Neural cell (in vitro differentiated cells): ENCODE data around the gene TRIM8. TPM values are rescaled to one million over a fixed set of nuclear protein-coding genes. Genes with fewer than 3 reads are reported as not detected.

Source experiments
- H2AFZ ChIP-seq: fragments of 200-600, 300-800 bp; sonication (generic), shearing (Covaris generic); 2 replicates; pipeline ENCODE4 v1.6.0; 2014; ENCODE audit warnings: low read depth, mild to moderate bottlenecking, antibody characterized with exemption, low read length, moderate library complexity
- H3F3A ChIP-seq: fragments of 200-600 bp; shearing (Covaris generic); 2 replicates; pipeline ENCODE4 v1.6.1; 2016; ENCODE audit warnings: mild to moderate bottlenecking, moderate library complexity, mixed read lengths, antibody characterized with exemption, low read length; ENCODE audit not compliant: insufficient read depth, poor library complexity, severe bottlenecking
- H3K27ac ChIP-seq: fragments of 200-600, 300-800 bp; sonication (generic), shearing (Covaris generic); 2 replicates; pipeline ENCODE4 v1.5.1; 2014; ENCODE audit warnings: mild to moderate bottlenecking, low read length, moderate library complexity
- H3K27me3 ChIP-seq: fragments of 300-800, 200-600 bp; sonication (generic), shearing (Covaris generic); 2 replicates; pipeline ENCODE4 v1.6.0; 2014; ENCODE audit warnings: mild to moderate bottlenecking, low read depth, low read length, moderate library complexity; ENCODE audit not compliant: insufficient read depth
- H3K36me3 ChIP-seq: fragments of 300-800, 200-600 bp; sonication (generic), shearing (Covaris generic); 2 replicates; pipeline ENCODE4 v1.5.1; 2014; ENCODE audit warnings: mild to moderate bottlenecking, antibody characterized with exemption, low read length, moderate library complexity; ENCODE audit not compliant: insufficient read depth
- H3K4me2 ChIP-seq: fragments of 300-800, 200-600 bp; sonication (generic), shearing (Covaris generic); 2 replicates; pipeline ENCODE4 v1.6.0; 2014; ENCODE audit warnings: mild to moderate bottlenecking, low read length
- H3K4me3 ChIP-seq: fragments of 300-800, 200-600 bp; sonication (generic), shearing (Covaris generic); 2 replicates; pipeline ENCODE4 v1.5.1; 2014; ENCODE audit warnings: mild to moderate bottlenecking, low read length, moderate library complexity
- H3K79me2 ChIP-seq: fragments of 200-600 bp; shearing (Covaris generic); replicated peaks from 2 replicates; pipeline ENCODE4 v1.6.0; 2014; ENCODE audit warnings: mild to moderate bottlenecking, low read length, moderate library complexity; ENCODE audit not compliant: insufficient read depth
- H3K9ac ChIP-seq: fragments of 300-800, 200-600 bp; sonication (generic), shearing (Covaris generic); 2 replicates; pipeline ENCODE4 v1.6.1; 2016; ENCODE audit warnings: mild to moderate bottlenecking, low read length, mixed read lengths
- H3K9me2 ChIP-seq: fragments of 200-600 bp; shearing (Covaris generic); 2 replicates; pipeline ENCODE4 v1.6.1; 2016; ENCODE audit warnings: mild to moderate bottlenecking, low read length, mixed read lengths; ENCODE audit not compliant: insufficient read depth
- H3K9me3 ChIP-seq: fragments of 200-600, 300-800 bp; sonication (generic), shearing (Covaris generic); 2 replicates; pipeline ENCODE4 v1.6.1; 2016; ENCODE audit warnings: mild to moderate bottlenecking, mixed run types, low read length, moderate library complexity, mixed read lengths
- H4K20me1 ChIP-seq: fragments of 200-600 bp; shearing (Covaris generic); 2 replicates; pipeline ENCODE4 v1.6.1; 2016; ENCODE audit warnings: mild to moderate bottlenecking, mixed run types; ENCODE audit not compliant: insufficient read depth
- EP300 ChIP-seq: fragments of 450-650 bp; conservative IDR thresholded peaks from 2 replicates; pipeline ENCODE4 v1.6.1; 2014; ENCODE audit warnings: antibody characterized with exemption, mild to moderate bottlenecking, moderate library complexity; ENCODE audit not compliant: poor library complexity, severe bottlenecking
- EZH2 ChIP-seq: fragments of 200-600, 300-800 bp; shearing (Covaris generic), sonication (generic); IDR thresholded peaks from 2 replicates; pipeline ENCODE4 v1.6.1; 2014; ENCODE audit warnings: antibody characterized with exemption, low read length, borderline replicate concordance, mild to moderate bottlenecking; ENCODE audit not compliant: insufficient read depth, poor library complexity, severe bottlenecking
- MXI1 ChIP-seq: fragments of 450-650 bp; conservative IDR thresholded peaks from 2 replicates; pipeline ENCODE4 v1.6.1; 2014; ENCODE audit warnings: antibody characterized with exemption, mild to moderate bottlenecking; ENCODE audit not compliant: poor library complexity, severe bottlenecking
- POLR2AphosphoS5 ChIP-seq: IDR thresholded peaks from 2 replicates; pipeline ENCODE4 v1.6.1; 2012
- RAD21 ChIP-seq: fragments of 450-650 bp; conservative IDR thresholded peaks from 2 replicates; pipeline ENCODE4 v1.6.1; 2014; ENCODE audit warnings: antibody characterized with exemption, mild to moderate bottlenecking, moderate library complexity
- SMC3 ChIP-seq: fragments of 450-650 bp; conservative IDR thresholded peaks from 2 replicates; pipeline ENCODE4 v1.6.1; 2014; ENCODE audit warnings: antibody characterized with exemption, mild to moderate bottlenecking, moderate library complexity; ENCODE audit not compliant: poor library complexity
- TAF1 ChIP-seq: IDR thresholded peaks from 2 replicates; pipeline ENCODE4 v1.6.1; 2012; ENCODE audit warnings: low read depth
- polyA plus RNA-seq: library from polyadenylated mRNA; depleted of rRNA; stranded (reverse); fragments of >200 nt; gene quantifications from 2 replicates; pipeline ENCODE4 v1.2.3, GENCODE V29; 2014
- TF ChIP-seq, protein P1 (sequence below): fragments of 450-650 bp; IDR thresholded peaks from 2 replicates; pipeline ENCODE4 v1.5.1; 2014; ENCODE audit warnings: antibody characterized with exemption, mild to moderate bottlenecking, moderate library complexity; ENCODE audit not compliant: poor library complexity, severe bottlenecking
- TF ChIP-seq, protein P2 (sequence below): IDR thresholded peaks from 2 replicates; pipeline ENCODE4 v1.6.1; 2012; ENCODE audit warnings: borderline replicate concordance

The TRIM8 gene
- polyA plus RNA-seq, 1 donor from 2014 or later: 47.5 TPM

DNA sequence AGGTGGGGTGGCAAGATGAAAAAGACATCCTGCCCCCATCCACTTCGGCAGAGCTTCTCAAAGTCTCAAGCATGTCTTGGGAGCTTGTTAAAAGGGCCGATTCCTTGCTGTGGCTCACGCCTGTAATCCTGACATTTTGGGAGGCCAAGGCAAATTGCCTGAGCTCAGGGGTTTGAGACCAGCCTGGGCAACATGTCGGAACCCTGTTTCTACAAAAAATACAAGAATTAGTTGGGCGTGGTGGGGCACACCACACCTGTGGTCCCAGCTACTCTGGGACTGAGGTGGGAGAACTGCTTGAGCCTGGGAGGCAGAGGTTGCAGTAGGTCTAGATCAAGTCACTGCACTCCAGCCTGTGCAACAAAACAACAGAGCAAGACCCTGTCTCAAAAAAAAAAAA is 14.5 kb downstream of the TRIM8 start:
- Histone ChIP-seq H3K9ac (no peak overlapping the region), H4K20me1 (no peaks in the 10 kb centered on the region), H3K27me3 (no peaks in the 10 kb centered on the region), H3K9me3 (no peaks in the 10 kb centered on the region), H2AFZ (no peak overlapping the region), H3F3A (no peaks in the 10 kb centered on the region), H3K36me3 (no peaks in the 10 kb centered on the region), H3K79me2 (peaks cover 1% of the 10 kb centered on the region), H3K4me3 (no peak overlapping the region), H3K4me2 (no peak overlapping the region), H3K27ac (no peak overlapping the region), H3K9me2 (no peaks in the 10 kb centered on the region)
- TF ChIP-seq EZH2 (no peak), EP300 (no peak), POLR2AphosphoS5 (no peak), TAF1 (no peak), RAD21 (no peak), MXI1 (no peak), SMC3 (no peak)
- TF ChIP-seq, protein P1, sequence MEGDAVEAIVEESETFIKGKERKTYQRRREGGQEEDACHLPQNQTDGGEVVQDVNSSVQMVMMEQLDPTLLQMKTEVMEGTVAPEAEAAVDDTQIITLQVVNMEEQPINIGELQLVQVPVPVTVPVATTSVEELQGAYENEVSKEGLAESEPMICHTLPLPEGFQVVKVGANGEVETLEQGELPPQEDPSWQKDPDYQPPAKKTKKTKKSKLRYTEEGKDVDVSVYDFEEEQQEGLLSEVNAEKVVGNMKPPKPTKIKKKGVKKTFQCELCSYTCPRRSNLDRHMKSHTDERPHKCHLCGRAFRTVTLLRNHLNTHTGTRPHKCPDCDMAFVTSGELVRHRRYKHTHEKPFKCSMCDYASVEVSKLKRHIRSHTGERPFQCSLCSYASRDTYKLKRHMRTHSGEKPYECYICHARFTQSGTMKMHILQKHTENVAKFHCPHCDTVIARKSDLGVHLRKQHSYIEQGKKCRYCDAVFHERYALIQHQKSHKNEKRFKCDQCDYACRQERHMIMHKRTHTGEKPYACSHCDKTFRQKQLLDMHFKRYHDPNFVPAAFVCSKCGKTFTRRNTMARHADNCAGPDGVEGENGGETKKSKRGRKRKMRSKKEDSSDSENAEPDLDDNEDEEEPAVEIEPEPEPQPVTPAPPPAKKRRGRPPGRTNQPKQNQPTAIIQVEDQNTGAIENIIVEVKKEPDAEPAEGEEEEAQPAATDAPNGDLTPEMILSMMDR: no peak
- TF ChIP-seq, protein P2, sequence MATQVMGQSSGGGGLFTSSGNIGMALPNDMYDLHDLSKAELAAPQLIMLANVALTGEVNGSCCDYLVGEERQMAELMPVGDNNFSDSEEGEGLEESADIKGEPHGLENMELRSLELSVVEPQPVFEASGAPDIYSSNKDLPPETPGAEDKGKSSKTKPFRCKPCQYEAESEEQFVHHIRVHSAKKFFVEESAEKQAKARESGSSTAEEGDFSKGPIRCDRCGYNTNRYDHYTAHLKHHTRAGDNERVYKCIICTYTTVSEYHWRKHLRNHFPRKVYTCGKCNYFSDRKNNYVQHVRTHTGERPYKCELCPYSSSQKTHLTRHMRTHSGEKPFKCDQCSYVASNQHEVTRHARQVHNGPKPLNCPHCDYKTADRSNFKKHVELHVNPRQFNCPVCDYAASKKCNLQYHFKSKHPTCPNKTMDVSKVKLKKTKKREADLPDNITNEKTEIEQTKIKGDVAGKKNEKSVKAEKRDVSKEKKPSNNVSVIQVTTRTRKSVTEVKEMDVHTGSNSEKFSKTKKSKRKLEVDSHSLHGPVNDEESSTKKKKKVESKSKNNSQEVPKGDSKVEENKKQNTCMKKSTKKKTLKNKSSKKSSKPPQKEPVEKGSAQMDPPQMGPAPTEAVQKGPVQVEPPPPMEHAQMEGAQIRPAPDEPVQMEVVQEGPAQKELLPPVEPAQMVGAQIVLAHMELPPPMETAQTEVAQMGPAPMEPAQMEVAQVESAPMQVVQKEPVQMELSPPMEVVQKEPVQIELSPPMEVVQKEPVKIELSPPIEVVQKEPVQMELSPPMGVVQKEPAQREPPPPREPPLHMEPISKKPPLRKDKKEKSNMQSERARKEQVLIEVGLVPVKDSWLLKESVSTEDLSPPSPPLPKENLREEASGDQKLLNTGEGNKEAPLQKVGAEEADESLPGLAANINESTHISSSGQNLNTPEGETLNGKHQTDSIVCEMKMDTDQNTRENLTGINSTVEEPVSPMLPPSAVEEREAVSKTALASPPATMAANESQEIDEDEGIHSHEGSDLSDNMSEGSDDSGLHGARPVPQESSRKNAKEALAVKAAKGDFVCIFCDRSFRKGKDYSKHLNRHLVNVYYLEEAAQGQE: no peak

- Histone ChIP-seq H3K9me3 (no peaks in the 10 kb centered on the region), H3K36me3 (no peaks in the 10 kb centered on the region), H3F3A (no peaks in the 10 kb centered on the region), H4K20me1 (no peaks in the 10 kb centered on the region), H3K79me2 (no peaks in the 10 kb centered on the region), H3K27ac (no peak overlapping the region), H3K9me2 (no peaks in the 10 kb centered on the region), H3K4me3 (no peak overlapping the region), H3K27me3 (no peaks in the 10 kb centered on the region), H3K4me2 (no peak overlapping the region), H2AFZ (no peak overlapping the region), H3K9ac (no peak overlapping the region)
- no peak for TF ChIP-seq TAF1
- TF ChIP-seq POLR2AphosphoS5: peak; percentile 32
Measured at GRCh38 chr10:102660888-102661657, 16.8 kb downstream of the TRIM8 start.
